ENCODE data around the gene TMEM30B. TPM values are rescaled to one million over a fixed set of nuclear protein-coding genes. Genes with fewer than 3 reads are reported as not detected.

The TMEM30B gene
- total RNA-seq, 1 experiment from 2014 or later, result 0.12 TPM

GRCh38 chr14:61277784-61278183 is 3.4 kb downstream of the TMEM30B start:
- H3K79me2 ChIP-seq (ENCODE audit: insufficient read depth, low read length), result no peaks in the 10 kb centered on the region
- no peak for DNase-seq (ENCODE audit: low read depth, low spot score)
- ChIA-PET POLR2A (no interaction called here), RAD21 (ENCODE audit: low non-redundant PET in 1 of 2, low total read pairs in 2 of 2, uncharacterized antibody in 2 of 2, unreplicated experiment in 2 of 2) (no interaction called here), CTCF (no interaction called here)
- no peak overlapping the region for H3K9ac ChIP-seq (ENCODE audit: low read length)
- ATAC-seq, result no peak
- H3K4me2 ChIP-seq (ENCODE audit: low read length), result no peak overlapping the region
- no peaks in the 10 kb centered on the region; a peak in 1 of 4 replicates for H3K9me3 ChIP-seq (ENCODE audit: control insufficient read depth in 1 of 2, insufficient read depth in 1 of 2, low read depth in 1 of 2, low read length in 2 of 2)
- no peaks in the 10 kb centered on the region for H3K9me2 ChIP-seq (ENCODE audit: insufficient read depth)
- H3K27me3 ChIP-seq (ENCODE audit: insufficient read depth, low read length), result no peaks in the 10 kb centered on the region
- no peaks in the 10 kb centered on the region for H3K36me3 ChIP-seq (ENCODE audit: control insufficient read depth in 1 of 2, insufficient read depth in 2 of 2, low read length in 2 of 2)
- no peaks in the 10 kb centered on the region for H3K4me1 ChIP-seq (ENCODE audit: control insufficient read depth in 1 of 2, insufficient read depth in 2 of 2, low read length in 2 of 2)
- no peak overlapping the region for H2AFZ ChIP-seq (ENCODE audit: low read depth, low read length, poor library complexity, severe bottlenecking)
- TF ChIP-seq REST (IDR thresholded peaks at IDR 0.05; ENCODE audit: low read depth) (no peak), TCF7L2 (IDR thresholded peaks at IDR 0.05; ENCODE audit: borderline replicate concordance, extremely low read depth, insufficient read depth, insufficient read length) (no peak), EGR1 (IDR thresholded peaks at IDR 0.05; ENCODE audit: low read depth) (no peak), FOSL1 (IDR thresholded peaks at IDR 0.05; ENCODE audit: low read depth) (no peak), SRF (IDR thresholded peaks at IDR 0.05; ENCODE audit: low read depth) (no peak), EZH2phosphoT487 (IDR thresholded peaks at IDR 0.05; ENCODE audit: borderline replicate concordance) (no peak), ELF1 (IDR thresholded peaks at IDR 0.05; ENCODE audit: borderline replicate concordance, low read depth) (no peak), JUND (IDR thresholded peaks at IDR 0.05) (no peak), ATF3 (IDR thresholded peaks at IDR 0.05) (no peak), ZFX (IDR thresholded peaks at IDR 0.05) (no peak), CEBPB (IDR thresholded peaks at IDR 0.05; ENCODE audit: low read depth) (no peak), SIN3A (IDR thresholded peaks at IDR 0.05; ENCODE audit: low read depth) (no peak), SP1 (IDR thresholded peaks at IDR 0.05; ENCODE audit: low read depth) (no peak)
- TF ChIP-seq, protein P1, sequence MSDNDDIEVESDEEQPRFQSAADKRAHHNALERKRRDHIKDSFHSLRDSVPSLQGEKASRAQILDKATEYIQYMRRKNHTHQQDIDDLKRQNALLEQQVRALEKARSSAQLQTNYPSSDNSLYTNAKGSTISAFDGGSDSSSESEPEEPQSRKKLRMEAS (IDR thresholded peaks at IDR 0.05), result no peak
- TF ChIP-seq, protein P2, sequence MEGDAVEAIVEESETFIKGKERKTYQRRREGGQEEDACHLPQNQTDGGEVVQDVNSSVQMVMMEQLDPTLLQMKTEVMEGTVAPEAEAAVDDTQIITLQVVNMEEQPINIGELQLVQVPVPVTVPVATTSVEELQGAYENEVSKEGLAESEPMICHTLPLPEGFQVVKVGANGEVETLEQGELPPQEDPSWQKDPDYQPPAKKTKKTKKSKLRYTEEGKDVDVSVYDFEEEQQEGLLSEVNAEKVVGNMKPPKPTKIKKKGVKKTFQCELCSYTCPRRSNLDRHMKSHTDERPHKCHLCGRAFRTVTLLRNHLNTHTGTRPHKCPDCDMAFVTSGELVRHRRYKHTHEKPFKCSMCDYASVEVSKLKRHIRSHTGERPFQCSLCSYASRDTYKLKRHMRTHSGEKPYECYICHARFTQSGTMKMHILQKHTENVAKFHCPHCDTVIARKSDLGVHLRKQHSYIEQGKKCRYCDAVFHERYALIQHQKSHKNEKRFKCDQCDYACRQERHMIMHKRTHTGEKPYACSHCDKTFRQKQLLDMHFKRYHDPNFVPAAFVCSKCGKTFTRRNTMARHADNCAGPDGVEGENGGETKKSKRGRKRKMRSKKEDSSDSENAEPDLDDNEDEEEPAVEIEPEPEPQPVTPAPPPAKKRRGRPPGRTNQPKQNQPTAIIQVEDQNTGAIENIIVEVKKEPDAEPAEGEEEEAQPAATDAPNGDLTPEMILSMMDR (IDR thresholded peaks at IDR 0.05 in 2 of 3, conservative IDR thresholded peaks at IDR 0.05 in 1 of 3; ENCODE audit: borderline replicate concordance in 1 of 3, insufficient read depth in 1 of 3, low read depth in 2 of 3, low read length in 2 of 3), result no peak
- H3K27ac ChIP-seq (ENCODE audit: low read depth, low read length), result no peak overlapping the region
- no peak overlapping the region for H3K4me3 ChIP-seq (replicated peaks in 1 of 2; ENCODE audit: low read depth in 1 of 2, low read length in 2 of 2)
- BruUV-seq (replicated peaks), result no TSS peak
- H4K20me1 ChIP-seq (ENCODE audit: insufficient read depth), result no peaks in the 10 kb centered on the region
- intact Hi-C loops (cut with micrococcal nuclease), result no loop called here

Data from HCT116 (cell line).